ENCODE measurements around the gene ZBP1.

The ZBP1 gene

DNA sequence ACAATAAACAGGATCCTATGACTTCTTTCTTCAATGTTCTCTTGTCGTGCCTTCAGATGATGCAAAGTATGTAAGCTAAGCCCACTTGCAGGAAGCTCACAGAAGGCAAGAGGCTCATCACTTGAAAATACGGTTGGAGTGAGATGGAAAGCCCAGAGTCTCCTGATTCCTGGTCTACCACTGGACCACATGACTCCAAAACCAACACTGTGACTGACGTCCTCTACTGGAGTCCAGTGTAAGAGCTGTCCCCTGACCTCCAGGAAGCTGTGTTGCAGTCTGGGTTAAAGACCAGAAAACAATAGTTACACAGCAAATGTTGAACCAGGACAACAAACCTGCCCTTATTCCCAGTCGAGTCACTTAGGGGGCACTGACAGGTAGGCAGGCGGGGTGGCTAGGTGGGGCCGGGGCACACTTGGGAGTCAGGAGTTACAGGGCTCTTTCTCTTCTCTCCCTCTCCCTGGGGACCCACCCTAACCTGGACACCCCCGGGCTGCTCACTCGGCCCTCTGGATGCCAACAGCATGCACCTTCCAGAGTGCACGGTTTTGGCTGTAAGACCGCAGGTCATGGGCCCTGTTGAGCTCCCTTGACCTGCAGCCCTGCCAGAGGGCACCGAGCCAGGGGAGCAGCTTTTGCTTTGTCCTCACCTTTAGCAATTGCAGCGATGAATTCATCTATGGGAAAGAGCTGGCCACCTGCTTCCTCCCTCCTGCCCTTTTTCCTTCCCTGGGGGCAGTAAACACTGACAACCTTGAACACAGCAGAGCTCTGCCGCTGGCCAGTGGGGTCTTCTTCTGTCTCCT is 51.9 kb downstream of the ZBP1 start:
- DNase-seq: peak in 1 of 2 experiments; percentile 26

DNA sequence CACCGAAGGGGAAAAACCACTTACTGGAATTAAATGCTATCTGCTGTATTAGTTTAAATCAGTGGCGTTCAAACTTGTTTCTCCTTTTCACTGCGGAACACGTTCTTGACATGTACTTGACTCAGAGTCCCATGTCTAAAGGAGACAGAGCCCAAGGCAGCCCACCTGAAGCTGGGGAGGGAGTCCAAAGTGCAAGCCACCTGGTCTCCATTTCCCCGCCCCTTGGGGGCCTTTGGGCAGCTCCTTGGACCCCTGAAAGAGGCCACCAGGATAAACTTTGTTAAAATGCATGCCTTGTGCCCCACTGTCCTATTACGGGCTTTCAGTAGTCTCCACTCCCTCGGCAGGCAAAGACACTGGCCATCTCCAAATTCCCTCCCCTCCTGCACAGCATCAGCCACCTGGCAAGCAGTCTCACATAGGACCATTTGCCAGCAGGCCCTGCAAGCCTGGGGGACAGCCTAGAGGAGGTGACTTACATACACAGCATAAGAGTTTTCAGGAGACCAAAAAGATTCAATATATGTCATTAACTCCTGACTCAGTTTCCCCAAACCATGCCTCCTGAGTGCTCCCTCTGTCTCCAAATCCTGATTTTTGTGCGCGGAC is 52.7 kb downstream of the ZBP1 start:
- no peak for DNase-seq

DNA sequence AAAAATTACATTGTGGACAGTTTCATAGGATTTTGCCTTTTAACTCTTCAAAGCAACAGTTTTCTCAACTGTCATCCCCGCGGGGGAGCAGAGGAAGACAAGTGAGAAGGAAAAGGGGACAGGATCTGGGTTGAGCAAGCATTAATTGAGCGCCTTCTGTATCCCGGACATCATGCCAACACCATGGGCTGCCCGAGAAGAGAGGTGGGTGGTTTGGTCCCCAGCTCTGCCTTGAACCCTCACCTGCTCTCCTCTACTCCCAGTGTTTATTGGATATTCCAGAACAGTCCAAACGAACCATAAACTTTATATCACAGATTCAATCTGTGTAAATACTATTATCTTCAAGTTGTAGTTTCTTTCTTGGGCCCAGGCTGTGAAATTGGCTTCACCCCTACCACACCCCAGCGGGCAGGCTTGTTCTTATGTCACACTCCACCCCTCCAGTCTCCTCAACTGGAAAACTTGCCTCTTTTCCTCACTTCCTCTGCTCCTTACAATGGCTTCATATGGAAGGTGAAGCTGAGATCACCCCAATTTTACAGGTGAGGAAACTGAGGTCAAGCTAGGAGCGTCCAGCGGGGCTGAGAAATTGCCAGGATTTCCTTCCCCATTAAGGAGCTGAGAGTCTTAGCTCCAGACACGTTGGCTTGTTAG is 53.3 kb downstream of the ZBP1 start:
- no peak for DNase-seq

DNA sequence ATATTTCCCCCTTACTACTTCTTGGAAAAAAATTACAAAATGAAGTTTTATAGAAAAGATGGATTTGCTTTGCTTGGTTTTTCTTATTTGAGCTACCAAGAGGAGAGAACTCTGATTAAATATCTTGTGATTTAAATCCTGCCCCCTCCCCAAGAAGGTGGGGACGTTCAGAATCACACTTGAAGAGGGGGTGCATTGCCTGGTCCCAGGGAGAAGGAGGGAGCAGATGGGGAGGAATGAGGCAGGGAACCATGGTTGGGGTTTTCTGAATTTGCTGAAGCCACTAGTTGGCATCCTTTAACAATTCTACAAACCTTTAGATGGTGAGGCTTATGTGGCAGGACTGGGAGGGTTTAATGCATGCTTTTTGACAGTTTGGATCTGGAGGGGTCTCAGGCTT is 53.8 kb downstream of the ZBP1 start:
- no peak for DNase-seq

- no peak for DNase-seq
Observed at GRCh38 chr20:57564951-57565642, 55.1 kb downstream of the ZBP1 start.

DNA sequence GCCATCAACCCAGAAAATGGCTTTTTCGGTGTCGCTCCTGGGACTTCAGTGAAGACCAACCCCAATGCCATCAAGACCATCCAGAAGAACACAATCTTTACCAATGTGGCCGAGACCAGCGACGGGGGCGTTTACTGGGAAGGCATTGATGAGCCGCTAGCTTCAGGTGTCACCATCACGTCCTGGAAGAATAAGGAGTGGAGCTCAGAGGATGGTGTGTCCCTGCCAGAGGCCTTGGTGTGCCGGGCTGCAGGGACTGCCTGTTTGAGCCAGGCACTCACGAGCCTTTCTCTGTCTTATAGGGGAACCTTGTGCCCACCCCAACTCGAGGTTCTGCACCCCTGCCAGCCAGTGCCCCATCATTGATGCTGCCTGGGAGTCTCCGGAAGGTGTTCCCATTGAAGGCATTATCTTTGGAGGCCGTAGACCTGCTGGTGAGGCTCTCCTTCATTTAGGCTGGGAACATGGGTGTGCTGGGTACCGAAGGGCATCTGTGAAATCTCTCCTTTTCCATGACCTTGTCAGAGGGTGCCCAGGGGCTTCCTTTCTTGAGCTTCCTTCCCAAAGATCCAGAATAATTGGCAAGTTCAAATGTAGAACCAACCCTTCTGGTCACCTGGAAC is 55.9 kb downstream of the ZBP1 start:
- no peak for DNase-seq

DNA sequence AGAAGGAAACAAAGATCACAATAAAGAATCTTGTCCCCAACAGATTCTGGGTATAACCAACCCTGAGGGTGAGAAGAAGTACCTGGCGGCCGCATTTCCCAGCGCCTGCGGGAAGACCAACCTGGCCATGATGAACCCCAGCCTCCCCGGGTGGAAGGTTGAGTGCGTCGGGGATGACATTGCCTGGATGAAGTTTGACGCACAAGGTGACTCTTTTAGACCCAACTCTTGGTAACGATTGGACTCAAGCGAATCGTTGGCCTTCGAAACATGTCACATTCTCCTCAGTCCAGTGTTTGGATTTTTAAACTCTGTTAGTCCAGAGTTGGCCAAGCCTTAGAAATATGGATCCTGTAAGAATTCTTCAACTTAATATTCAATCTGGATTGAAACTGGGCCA is 56.7 kb downstream of the ZBP1 start:
- DNase-seq: no peak

DNA sequence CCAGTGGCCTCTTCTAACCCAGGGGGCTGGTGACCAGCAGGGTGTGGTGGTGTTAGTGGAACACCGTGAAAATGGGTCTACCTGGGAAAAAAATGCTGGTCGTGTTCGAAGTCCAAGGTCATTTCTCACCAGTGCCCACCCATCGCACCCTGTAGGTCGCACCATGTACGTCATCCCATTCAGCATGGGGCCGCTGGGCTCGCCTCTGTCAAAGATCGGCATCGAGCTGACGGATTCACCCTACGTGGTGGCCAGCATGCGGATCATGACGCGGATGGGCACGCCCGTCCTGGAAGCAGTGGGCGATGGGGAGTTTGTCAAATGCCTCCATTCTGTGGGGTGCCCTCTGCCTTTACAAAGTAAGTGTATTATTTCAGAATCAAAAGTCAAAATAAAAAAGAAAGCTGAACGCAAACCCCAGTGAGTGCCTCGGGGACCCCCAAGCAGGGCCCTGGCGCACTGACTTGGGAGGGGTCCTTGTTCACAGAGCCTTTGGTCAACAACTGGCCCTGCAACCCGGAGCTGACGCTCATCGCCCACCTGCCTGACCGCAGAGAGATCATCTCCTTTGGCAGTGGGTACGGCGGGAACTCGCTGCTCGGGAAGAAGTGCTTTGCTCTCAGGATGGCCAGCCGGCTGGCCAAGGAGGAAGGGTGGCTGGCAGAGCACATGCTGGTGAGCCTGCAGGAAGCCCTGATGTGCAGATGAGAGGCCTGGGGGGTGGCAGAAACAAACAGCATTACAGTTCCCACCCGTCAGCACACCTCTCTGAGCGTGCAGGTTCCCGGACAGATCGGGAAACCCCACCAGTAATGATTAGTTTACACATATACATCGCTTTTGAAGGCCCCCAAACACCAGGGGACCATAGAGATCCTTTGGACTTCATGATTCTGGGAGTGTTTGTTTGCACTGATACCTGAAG is 57.4 kb downstream of the ZBP1 start:
- DNase-seq: no peak

GRCh38 chr20:57561356-57562279 is 58.6 kb downstream of the ZBP1 start:
- DNase-seq: no peak

DNA sequence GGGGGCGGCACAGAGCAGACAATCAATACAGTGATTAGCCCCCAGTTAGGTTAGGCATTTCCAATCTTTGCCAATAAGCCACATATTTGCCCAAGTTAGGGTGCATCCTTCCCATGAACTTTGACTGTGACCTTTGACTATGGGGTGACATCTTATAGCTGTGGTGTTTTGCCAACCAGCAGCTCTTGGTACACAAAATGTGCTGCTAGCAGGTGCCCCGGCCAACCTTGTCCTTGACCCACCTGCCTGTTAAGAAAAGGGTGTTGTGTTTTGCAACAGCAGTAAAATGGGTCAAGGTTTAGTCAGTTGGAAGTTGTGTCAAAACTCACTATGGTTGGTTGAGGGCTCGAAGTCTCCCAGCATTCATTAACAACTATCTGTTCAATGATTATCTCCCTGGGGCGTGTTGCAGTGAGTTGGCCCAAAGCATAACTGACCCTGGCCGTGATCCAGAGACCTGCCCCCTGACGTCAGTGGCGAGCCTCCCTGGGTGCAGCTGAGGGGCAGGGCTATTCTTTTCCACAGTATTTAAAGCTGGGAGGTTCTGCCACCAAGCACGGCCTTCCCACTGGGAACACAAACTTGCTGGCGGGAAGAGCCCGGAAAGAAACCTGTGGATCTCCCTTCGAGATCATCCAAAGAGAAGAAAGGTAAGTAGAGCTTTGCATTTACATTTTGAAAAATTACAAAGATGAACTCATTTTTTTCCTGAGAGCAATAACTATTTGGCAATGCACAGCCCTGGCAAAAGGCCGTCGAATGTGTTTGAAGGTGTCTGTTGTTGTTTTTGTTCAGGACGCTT is 59.5 kb downstream of the ZBP1 start, which contains the start of gene PCK1:
Gene PCK1, plus strand, starts transcription at position 557 of the 802 bp plus-strand sequence. CDS start 302 bp downstream, outside the sequence.
- no peak for DNase-seq

DNA sequence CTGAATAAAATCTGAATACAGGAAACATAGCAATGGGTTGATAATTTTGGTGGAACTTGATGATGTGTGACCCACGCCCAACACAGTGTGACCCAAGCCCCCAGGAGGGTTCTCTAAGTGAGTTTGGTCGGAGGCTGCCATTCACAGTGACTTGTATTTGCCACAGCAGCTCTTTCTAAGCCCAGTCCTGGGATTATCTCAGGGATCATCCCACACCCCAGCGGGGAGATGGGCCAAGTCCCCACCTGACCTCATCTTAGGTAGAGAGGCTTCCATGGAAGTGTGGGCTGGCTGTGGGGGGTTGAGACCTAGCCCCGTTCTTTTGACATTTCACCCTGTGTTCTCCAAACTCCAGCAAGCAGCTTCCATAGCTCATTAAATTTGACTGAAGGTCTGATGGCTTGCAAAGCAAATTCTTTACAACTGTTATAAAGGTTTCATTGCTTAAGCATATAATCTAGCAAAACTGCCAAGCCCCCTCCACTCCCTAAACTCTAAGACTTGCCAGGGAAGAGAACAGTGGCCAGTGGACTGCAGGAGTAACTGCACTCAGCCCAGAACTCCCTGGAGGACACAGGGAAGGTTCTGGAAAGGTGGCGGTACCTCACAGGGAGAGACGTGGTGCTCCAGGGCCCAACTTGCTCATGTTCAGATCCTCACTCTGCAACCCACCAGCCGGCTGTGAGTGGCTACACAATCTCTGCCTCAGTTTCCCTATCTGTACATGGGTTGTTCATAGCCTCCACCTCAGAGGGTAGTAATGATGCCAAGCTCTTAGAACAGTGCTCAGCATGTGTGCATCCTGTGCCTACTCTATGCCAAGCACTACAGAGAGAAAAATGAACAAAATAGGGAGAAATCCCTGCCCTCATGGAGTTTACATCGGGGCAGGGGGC is 60.3 kb downstream of the ZBP1 start:
- no peak for DNase-seq

DNA sequence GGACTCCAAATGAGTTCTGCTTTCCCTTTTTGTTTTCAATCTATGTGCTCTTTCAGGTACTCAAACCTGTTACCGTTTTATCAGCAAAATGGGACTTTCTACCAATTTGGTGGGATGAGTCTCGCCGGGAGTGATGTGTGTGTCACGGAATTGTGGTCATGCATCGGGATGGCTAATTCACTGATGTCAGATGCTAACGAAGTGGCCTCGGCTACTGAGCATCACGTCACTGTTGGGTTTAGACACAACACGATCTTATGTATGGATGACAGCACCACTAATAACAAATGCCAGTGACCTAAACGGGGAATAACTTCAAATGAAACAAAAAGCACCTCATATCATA is 61.0 kb downstream of the ZBP1 start:
- no peak for DNase-seq

GRCh38 chr20:57558614-57559288 is 61.5 kb downstream of the ZBP1 start:
- DNase-seq: no peak

- DNase-seq: no peak
Observed at GRCh38 chr20:57557926-57558613, 62.2 kb downstream of the ZBP1 start.

DNA sequence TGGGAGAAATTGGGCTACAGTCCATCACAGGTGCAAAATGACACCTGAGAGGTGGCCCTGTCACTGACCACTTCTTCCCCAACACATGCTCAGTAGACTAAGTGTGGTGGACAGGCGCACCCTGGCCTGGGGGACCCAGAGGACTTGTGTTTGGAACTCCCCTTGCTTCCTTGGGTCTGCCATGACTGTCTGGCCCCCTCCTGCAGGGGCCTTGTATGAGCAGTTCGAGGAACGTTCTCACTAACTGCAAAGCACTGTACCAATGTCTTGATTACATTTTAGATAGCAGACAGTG is 63.3 kb downstream of the ZBP1 start:
- no peak for DNase-seq

GRCh38 chr20:57555457-57556184 is 64.6 kb downstream of the ZBP1 start:
- no peak for DNase-seq
